Spleen (tissue), 11 donors: ENCODE data around the gene SPACA5. TPM values are rescaled to one million over a fixed set of nuclear protein-coding genes. Genes with fewer than 3 reads are reported as not detected.
"Not testable (repeated sequence)": the region's sequence is repeated elsewhere in the genome, so short reads cannot be mapped to it uniquely, and the experiment has no call there.

Experiments
- DNase-seq: peaks from one replicate; pipeline ENCODE4 v3.0.0-alpha.2; 2020
- H3K27ac ChIP-seq, 8 donors: fragments of 200-600 bp; sonication (generic) in 7 of 8; 1 replicate in 4 of 8; 2 replicates in 4 of 8; pipeline versions ENCODE4 v1.5.0 to v1.8.0; 2016 to 2021; ENCODE audit warnings: inconsistent platforms in 4 of 8, mild to moderate bottlenecking in 4 of 8, moderate library complexity in 1 of 8
- H3K27me3 ChIP-seq, 7 donors: fragments of 200-600 bp; sonication (generic) in 6 of 7; replicated peaks in 1 of 7; 1 replicate in 4 of 7; 2 replicates in 3 of 7; pipeline versions ENCODE4 v1.5.0 to v1.8.0; 2016 to 2021; ENCODE audit warnings: inconsistent platforms in 3 of 7, mild to moderate bottlenecking in 1 of 7
- H3K36me3 ChIP-seq, 6 donors: fragments of 200-600 bp; sonication (generic) in 5 of 6; 1 replicate in 4 of 6; 2 replicates in 2 of 6; pipeline versions ENCODE4 v1.5.0 to v1.8.0; 2016 to 2021; ENCODE audit warnings: inconsistent platforms in 2 of 6
- H3K4me1 ChIP-seq, 6 donors: fragments of 200-600 bp; sonication (generic) in 5 of 6; 1 replicate in 3 of 6; 2 replicates in 3 of 6; pipeline versions ENCODE4 v1.5.0 to v1.8.0; 2016 to 2021; ENCODE audit warnings: inconsistent platforms in 3 of 6
- H3K4me3 ChIP-seq, 8 donors: fragments of 200-600 bp; sonication (generic) in 7 of 8; 1 replicate in 4 of 8; 2 replicates in 4 of 8; pipeline versions ENCODE4 v1.5.0 to v1.8.0; 2016 to 2021; ENCODE audit warnings: inconsistent platforms in 4 of 8, mild to moderate bottlenecking in 4 of 8, moderate library complexity in 2 of 8
- H3K9me3 ChIP-seq, 8 donors: fragments of 200-600 bp; sonication (generic) in 7 of 8; 1 replicate in 4 of 8; 2 replicates in 4 of 8; pipeline versions ENCODE4 v1.5.0 to v1.8.0; 2016 to 2021; ENCODE audit warnings: inconsistent platforms in 4 of 8
- POLR2A ChIP-seq, 3 donors: fragments of 450-650 bp; IDR thresholded peaks; one replicate each; pipeline ENCODE4 v1.5.1; 2017; ENCODE audit warnings: antibody characterized with exemption in 3 of 3, mild to moderate bottlenecking in 1 of 3
- POLR2AphosphoS5 ChIP-seq, 3 donors: sonication (generic); formaldehyde crosslinking; IDR thresholded peaks; one replicate each; pipeline ENCODE4 v1.5.1; 2017; ENCODE audit warnings: antibody characterized with exemption in 3 of 3
- WGBS, 5 donors: extraction: QIAGEN DNeasy Blood & Tissue Kit in 3 of 5; methylation state at CpG; one replicate each; pipeline versions ENCODE4 v1.1.5 to v1.1.7; 2013 to 2018; 5-methylcytosine and 5-hydroxymethylcytosine counted together
- intact Hi-C: fragments of 100-400 bp; cut with DNase I; formaldehyde crosslinking; loops from one replicate; pipeline ENCODE4 v1.15.0; 2023; ENCODE audit warnings: low total_unique reads
- polyA plus RNA-seq, 3 donors: library from polyadenylated mRNA; stranded (reverse); fragments of 200-250 nt; gene quantifications; one replicate each; pipeline ENCODE4 v1.2.1, GENCODE V29; 2013
- total RNA-seq, 7 donors: library from RNA; depleted of rRNA in 3 of 7; stranded (reverse); fragments of >200 nt in 3 of 7; fragmentation: NEBNext Ultra II Directional in 4 of 7; extraction: Animal tissue kit (Norgen Biotek cat#: 25700) in 4 of 7; gene quantifications; one replicate each; pipeline versions ENCODE4 v1.1.0 to v1.2.1, GENCODE V29; 2016 to 2021
- TF ChIP-seq, protein P1 (sequence below), 11 experiments: fragments of 200-600 bp in 7 of 11; fragments of 450-650 bp in 4 of 11; sonication (generic) in 4 of 11; IDR thresholded peaks in 8 of 11; conservative IDR thresholded peaks in 3 of 11; 1 replicate in 7 of 11; 2 replicates in 4 of 11; pipeline versions ENCODE4 v1.4.0 to v1.8.0; 2016 to 2021; ENCODE audit warnings: antibody characterized with exemption in 11 of 11, inconsistent platforms in 4 of 11, mild to moderate bottlenecking in 1 of 11
- donor health status: healthy with polysubstance abuse.
- donor health status: DM: no; HTN: no; CAD: no; lungs with moderate emphysema.
- donor health status: DM: no; HTN: no; CAD: no.
- donor health status: Bipolar disorder and iron deficiency.
- donor health status: healthy.
- donor health status: DM: no; HTN: no; CAD: no.
- donor health status: DM: yes; HTN: yes; CAD: no.

The SPACA5 gene
- total and polyA plus RNA-seq, 10 donors, result 0.12 TPM; not detected in 9

DNA sequence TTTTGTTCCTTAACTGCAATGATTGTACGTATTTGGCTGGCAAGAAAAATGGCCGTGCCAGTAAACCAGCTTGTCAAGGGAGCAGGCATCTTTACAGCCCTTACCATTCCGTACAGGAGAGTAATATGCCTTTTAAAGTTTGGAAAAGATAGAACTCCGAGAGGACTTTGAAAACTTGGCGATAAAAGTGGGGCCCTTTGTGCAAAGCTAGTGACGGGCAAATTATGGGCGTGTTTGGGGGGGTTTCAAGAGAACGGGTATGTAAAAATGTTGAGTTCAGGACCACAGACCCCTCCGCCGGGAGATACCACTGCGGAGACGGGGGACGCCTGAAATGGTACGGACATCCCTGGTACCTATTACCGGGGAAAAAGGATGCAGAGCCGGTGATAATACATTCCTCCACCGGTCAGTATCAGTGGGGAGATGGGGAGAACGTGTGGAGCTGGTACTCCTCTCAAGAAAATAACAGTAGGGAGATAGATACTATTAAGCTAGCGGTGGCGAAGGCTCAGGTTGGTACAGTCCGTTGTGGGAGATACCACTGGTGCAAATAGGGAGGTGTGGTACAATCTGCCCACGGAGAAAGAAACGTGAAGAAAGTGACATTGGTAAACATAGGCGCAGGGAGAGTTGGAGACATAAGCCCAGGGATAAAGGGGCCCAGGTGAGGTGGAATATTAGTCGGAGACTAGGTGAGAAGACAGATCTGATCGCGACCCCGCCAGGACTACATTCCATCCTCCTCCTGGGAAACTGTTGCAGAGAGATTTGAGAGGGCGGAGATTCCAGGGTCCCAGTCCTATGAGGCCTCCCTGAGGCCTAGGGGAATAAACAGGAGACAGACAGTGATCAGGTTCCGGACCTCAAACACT, 14.5 kb downstream of the SPACA5 start:
- Histone ChIP-seq H3K4me1 (peaks cover 0 to 17% (median 0%) of the 10 kb centered on the region in 6 donors), H3K4me3 (peak overlapping the region; percentile 27 to 73 (median 42)), H3K9me3 (peaks cover 0 to 8% (median 0%) of the 10 kb centered on the region in 8 donors), H3K36me3 (no peaks in the 10 kb centered on the region), H3K27ac (peak overlapping the region; percentile 87 to 92 (median 90)), H3K27me3 (peaks cover 0 to 5% (median 0%) of the 10 kb centered on the region in 7 donors)
- peak; percentile 85 for DNase-seq
- TF ChIP-seq POLR2AphosphoS5 (IDR thresholded peaks at IDR 0.05) (peak in 2 of 3 donors; percentile 10 to 24), POLR2A (IDR thresholded peaks at IDR 0.05) (no peak)
- TF ChIP-seq, protein P1, sequence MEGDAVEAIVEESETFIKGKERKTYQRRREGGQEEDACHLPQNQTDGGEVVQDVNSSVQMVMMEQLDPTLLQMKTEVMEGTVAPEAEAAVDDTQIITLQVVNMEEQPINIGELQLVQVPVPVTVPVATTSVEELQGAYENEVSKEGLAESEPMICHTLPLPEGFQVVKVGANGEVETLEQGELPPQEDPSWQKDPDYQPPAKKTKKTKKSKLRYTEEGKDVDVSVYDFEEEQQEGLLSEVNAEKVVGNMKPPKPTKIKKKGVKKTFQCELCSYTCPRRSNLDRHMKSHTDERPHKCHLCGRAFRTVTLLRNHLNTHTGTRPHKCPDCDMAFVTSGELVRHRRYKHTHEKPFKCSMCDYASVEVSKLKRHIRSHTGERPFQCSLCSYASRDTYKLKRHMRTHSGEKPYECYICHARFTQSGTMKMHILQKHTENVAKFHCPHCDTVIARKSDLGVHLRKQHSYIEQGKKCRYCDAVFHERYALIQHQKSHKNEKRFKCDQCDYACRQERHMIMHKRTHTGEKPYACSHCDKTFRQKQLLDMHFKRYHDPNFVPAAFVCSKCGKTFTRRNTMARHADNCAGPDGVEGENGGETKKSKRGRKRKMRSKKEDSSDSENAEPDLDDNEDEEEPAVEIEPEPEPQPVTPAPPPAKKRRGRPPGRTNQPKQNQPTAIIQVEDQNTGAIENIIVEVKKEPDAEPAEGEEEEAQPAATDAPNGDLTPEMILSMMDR (IDR thresholded peaks at IDR 0.05 in 8 of 11, conservative IDR thresholded peaks at IDR 0.05 in 3 of 11), result no peak
- intact Hi-C loops, result loop anchor here (10.0 kb wide), 1 partner anchor 186 kb away; the partner anchor contains the start of gene ZNF81
- WGBS, 5 donors, result 1 to 35% (median 3%) methylated on average over 28 to 30 of the region's 30 CpGs

DNA sequence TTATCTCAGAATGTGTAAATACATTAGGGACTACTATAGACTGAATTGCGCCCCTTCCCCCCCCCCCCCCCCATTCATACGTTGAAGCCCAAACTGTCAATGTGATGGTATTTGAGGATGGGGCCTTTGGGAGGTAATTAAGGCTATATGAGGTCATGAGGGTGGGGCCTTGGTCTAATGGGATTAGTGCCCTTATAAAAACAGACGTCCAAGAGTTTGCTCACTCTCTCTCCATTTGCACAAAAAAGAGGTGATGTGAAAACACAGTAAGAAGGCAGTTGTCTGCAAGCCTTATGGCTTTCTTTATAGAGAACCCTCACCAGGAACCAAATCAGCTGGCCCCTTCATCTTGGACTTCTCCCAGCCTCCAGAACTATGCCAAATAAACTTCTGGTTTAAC, 15.3 kb downstream of the SPACA5 start:
- DNase-seq, result no peak
- Histone ChIP-seq H3K27ac (peak overlapping the region in 4 of 8 donors; percentile 88 to 92 (median 90)), H3K36me3 (no peaks in the 10 kb centered on the region), H3K27me3 (peaks cover 0 to 5% (median 0%) of the 10 kb centered on the region in 7 donors), H3K4me3 (peak overlapping the region in 1 of 8 donors; percentile 73), H3K9me3 (peaks cover 0 to 8% (median 0%) of the 10 kb centered on the region in 8 donors), H3K4me1 (peaks cover 0 to 20% (median 0%) of the 10 kb centered on the region in 6 donors)
- WGBS, 5 donors, result 41 to 81% (median 69%) methylated on average over 1 to 3 of the region's 3 CpGs
- intact Hi-C loops, result loop anchor here (10.0 kb wide), 1 partner anchor 187 kb away; the partner anchor contains the start of gene ZNF81
- TF ChIP-seq POLR2A (IDR thresholded peaks at IDR 0.05) (no peak), POLR2AphosphoS5 (IDR thresholded peaks at IDR 0.05) (no peak)
- TF ChIP-seq, protein P1 (IDR thresholded peaks at IDR 0.05 in 8 of 11, conservative IDR thresholded peaks at IDR 0.05 in 3 of 11), result no peak

DNA sequence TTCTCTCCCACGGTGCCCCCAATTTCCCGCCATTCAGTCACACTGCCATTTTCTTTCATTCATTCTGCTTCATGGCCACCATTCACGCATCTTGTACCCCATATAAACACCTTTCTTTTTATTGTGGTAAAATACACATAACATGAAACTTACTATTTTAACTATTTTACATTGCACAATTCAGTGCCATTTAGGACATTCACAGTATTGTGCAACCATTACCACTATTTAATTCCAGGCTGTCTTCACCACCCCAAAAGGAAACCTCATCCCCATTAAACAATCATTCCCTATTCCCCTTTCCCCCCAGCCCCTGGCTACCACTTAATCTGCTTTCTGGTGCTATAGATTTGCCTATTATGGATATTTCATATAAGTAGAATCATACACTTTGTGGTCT, 15.9 kb downstream of the SPACA5 start:
- no peak overlapping the region for H3K4me3 ChIP-seq
- no peak overlapping the region for H3K27ac ChIP-seq
- peaks cover 0 to 5% (median 0%) of the 10 kb centered on the region in 7 donors for H3K27me3 ChIP-seq
- TF ChIP-seq, protein P1 (IDR thresholded peaks at IDR 0.05 in 8 of 11, conservative IDR thresholded peaks at IDR 0.05 in 3 of 11), result no peak
- TF ChIP-seq POLR2A (IDR thresholded peaks at IDR 0.05) (no peak), POLR2AphosphoS5 (IDR thresholded peaks at IDR 0.05) (no peak)
- no peak for DNase-seq
- no peaks in the 10 kb centered on the region for H3K36me3 ChIP-seq
- peaks cover 0 to 20% (median 0%) of the 10 kb centered on the region in 6 donors for H3K4me1 ChIP-seq
- 77 to 94% (median 89%) methylated on average over 3 of the region's 3 CpGs for WGBS, 5 donors
- intact Hi-C loops, result loop anchor here (10.0 kb wide), 1 partner anchor 188 kb away; the partner anchor contains the start of gene ZNF81
- H3K9me3 ChIP-seq, result peaks cover 0 to 8% (median 0%) of the 10 kb centered on the region in 8 donors

DNA sequence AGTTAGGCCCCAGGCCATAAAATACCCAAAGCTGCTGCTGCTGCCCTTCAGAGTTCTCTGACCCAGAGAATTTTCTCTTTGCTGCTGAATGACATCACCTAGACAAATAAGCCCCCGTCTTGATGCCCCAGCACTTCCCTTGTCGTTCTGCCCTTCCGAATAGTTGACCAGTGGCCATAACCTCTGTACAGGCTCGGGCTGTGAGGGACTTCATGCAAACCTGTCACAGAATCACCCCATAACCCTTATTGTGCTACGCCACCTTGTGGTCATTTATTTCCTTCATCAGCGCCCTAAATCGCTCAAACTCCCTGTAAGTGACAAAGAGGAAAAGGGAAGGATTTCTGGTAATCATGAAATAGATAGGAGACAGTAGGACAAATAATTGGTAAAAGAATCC, 18.8 kb downstream of the SPACA5 start:
- WGBS, 5 donors, result 0 to 11% (median 2%) methylated on average over 6 to 7 of the region's 7 CpGs
- peak overlapping the region in 1 of 8 donors; percentile 21 for H3K27ac ChIP-seq
- peaks cover 0 to 20% (median 0%) of the 10 kb centered on the region in 6 donors for H3K4me1 ChIP-seq
- no peak for DNase-seq
- peaks cover 0 to 8% (median 0%) of the 10 kb centered on the region in 8 donors for H3K9me3 ChIP-seq
- H3K36me3 ChIP-seq, result no peaks in the 10 kb centered on the region
- no peak overlapping the region for H3K4me3 ChIP-seq
- TF ChIP-seq POLR2AphosphoS5 (IDR thresholded peaks at IDR 0.05), result no peak
- TF ChIP-seq, protein P1 (IDR thresholded peaks at IDR 0.05 in 8 of 11, conservative IDR thresholded peaks at IDR 0.05 in 3 of 11), result peak; percentile 41 to 74 (median 62)
- intact Hi-C loops, result loop anchor here (10.0 kb wide), 1 partner anchor 191 kb away; the partner anchor contains the start of gene ZNF81
- H3K27me3 ChIP-seq, result peaks cover 0 to 5% (median 0%) of the 10 kb centered on the region in 7 donors

DNA sequence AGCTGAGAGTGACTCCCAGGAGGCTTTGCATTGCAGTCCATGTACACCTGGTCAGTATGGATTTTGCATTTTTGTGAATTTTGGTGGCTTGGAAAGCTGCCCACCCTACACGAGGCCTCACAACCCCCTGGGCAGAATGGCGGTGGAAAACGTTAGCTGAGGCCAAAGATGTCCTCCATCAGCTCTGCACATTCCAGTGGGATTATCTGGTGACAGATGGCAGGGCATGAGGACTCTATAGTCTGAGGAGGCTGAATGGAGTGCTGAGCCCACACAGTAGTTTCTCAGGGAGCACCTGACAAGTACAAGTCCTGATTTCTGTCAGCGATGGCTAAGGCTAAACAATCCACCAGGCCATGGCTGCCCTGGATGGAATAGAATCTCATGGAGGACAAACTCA, 20.8 kb downstream of the SPACA5 start:
- not testable (repeated sequence) for DNase-seq, H3K36me3 ChIP-seq, H3K4me3 ChIP-seq, H3K27me3 ChIP-seq, H3K27ac ChIP-seq, H3K9me3 ChIP-seq
- 74 to 89% (median 85%) methylated on average over 3 to 4 of the region's 4 CpGs for WGBS, 5 donors
- peaks cover 0 to 14% (median 0%) of the 10 kb centered on the region in 6 donors for H3K4me1 ChIP-seq
- intact Hi-C loops, result loop anchor here (10.0 kb wide), 1 partner anchor 193 kb away; the partner anchor contains the start of gene ZNF81
